ENCODE measurements around the gene RSAD2.
"Not testable (repeated sequence)": the region's sequence is repeated elsewhere in the genome, so short reads cannot be mapped to it uniquely, and the experiment has no call there.

The RSAD2 gene

DNA sequence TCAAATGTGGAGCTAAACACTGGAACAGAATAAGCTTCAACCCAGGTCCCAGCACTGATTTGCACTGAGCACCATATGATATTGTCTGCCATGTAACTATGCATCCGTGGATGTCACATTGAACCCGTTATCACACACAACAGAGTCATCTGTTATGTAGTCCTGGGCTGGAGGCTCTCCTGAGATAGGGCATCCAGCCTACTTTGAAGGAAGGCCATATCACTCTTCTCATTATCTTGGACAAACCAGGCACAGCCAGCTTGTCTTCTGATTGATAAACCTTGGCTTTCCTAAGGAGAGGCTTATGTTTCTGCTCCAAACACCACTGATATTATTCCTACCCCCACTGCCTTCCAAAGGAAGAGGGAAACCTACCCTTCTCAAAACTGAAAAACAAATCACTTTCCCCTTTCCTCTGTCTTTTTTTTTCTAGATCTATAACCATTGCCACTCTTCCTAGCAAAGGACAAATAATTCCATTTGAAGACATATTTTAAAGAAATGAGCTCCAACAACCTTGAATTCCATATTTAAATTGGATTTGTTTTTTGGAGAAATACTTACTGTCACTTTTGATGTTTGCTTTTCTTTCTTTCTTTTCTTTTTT is 16.4 kb downstream of the RSAD2 start:
- DNase-seq (ENCODE audit: low read depth, low spot score), result no peak
- H3K4me3 ChIP-seq (ENCODE audit: low read length), result no peak overlapping the region

DNA sequence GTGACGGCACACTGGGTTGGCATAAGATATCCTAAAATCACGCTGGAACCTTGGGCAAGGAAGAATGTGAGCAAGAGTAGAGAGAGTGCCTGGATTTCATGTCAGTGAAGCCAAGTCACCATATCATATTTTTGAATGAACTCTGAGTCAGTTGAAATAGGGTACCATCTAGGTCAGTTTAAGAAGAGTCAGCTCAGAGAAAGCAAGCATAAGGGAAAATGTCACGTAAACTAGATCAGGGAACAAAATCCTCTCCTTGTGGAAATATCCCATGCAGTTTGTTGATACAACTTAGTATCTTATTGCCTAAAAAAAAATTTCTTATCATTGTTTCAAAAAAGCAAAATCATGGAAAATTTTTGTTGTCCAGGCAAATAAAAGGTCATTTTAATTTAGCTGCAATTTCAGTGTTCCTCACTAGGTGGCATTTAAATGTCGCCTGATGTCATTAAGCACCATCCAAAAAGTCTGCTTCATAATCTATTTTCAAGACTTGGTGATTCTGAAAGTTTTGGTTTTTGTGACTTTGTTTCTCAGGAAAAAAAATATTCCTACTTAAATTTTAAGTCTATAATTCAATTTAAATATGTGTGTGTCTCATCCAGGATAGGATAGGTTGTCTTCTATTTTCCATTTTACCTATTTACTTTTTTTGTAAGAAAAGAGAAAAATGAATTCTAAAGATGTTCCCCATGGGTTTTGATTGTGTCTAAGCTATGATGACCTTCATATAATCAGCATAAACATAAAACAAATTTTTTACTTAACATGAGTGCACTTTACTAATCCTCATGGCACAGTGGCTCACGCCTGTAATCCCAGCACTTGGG is 19.6 kb downstream of the RSAD2 start:
- DNase-seq (ENCODE audit: low read depth, low spot score), result peak; percentile 52
- no peak overlapping the region for H3K4me3 ChIP-seq (ENCODE audit: low read length)

GRCh38 chr2:6902581-6902980 is 25.0 kb downstream of the RSAD2 start:
- H3K4me3 ChIP-seq (ENCODE audit: low read length); DNase-seq (ENCODE audit: low read depth, low spot score): not testable (repeated sequence)

- H3K4me3 ChIP-seq (ENCODE audit: low read length), result no peak overlapping the region
- DNase-seq (ENCODE audit: low read depth, low spot score), result no peak
These were observed 28.1 kb downstream of the RSAD2 start for GRCh38 chr2:6905668-6906067.

GRCh38 chr2:6906165-6906741 is 28.7 kb downstream of the RSAD2 start:
- no peak for DNase-seq (ENCODE audit: low read depth, low spot score)
- H3K4me3 ChIP-seq (ENCODE audit: low read length), result no peak overlapping the region

GRCh38 chr2:6908291-6908690 is 30.7 kb downstream of the RSAD2 start:
- DNase-seq (ENCODE audit: low read depth, low spot score), result no peak
- no peak overlapping the region for H3K4me3 ChIP-seq (ENCODE audit: low read length)

- peak overlapping the region; percentile 21 for H3K4me3 ChIP-seq (ENCODE audit: low read length)
- DNase-seq (ENCODE audit: low read depth, low spot score), result peak; percentile 93
These were observed 32.1 kb downstream of the RSAD2 start for GRCh38 chr2:6909431-6910385.

DNA sequence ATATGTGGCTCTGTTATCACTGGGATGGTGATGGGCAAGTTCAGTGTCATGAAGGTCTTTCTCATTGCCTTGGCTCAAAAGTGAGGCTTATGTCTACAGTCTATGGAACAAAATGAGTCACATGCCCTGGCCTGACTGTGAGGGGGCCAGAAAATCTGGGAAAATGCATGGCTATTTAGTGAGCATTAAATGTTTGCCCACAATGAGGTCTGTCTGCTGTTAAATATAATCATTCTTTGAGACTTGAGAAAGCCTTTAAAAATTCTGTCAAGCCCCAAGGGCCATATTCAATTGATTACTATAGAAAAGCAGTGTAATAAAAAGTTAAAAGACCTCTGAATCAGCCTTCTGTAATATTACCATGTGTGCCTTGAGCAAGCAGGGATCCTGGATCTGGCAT is 34.1 kb downstream of the RSAD2 start:
- H3K4me3 ChIP-seq (ENCODE audit: low read length), result no peak overlapping the region
- DNase-seq (ENCODE audit: low read depth, low spot score), result no peak

GRCh38 chr2:6913415-6914157 is 36.0 kb downstream of the RSAD2 start:
- no peak for DNase-seq (ENCODE audit: low read depth, low spot score)

DNA sequence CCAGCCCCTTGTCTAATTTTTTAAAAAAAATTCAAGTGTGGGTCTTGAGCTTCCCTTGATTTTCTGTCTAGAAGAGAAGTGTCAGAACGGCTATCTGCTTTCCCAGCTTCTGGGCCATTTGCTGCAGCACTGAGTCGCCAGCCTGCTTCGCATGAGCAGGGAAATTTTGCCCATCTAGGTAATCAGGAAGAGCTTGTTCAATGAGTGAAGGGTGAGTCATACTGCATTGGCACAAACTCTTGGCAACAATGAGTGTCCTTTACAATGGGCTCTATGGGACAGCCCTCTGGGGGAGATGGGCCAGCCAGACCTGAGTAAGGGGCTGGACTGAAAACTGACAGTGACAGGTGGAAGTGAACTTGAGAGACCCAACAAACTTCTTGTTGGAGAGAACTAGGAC is 37.3 kb downstream of the RSAD2 start:
- no peak overlapping the region for H3K4me3 ChIP-seq (ENCODE audit: low read length)
- no peak for DNase-seq (ENCODE audit: low read depth, low spot score)

More at GRCh38 chr2:6913415-6914157, 36.0 kb downstream of the RSAD2 start:
- no peak overlapping the region for H3K4me3 ChIP-seq (ENCODE audit: low read length)

DNA sequence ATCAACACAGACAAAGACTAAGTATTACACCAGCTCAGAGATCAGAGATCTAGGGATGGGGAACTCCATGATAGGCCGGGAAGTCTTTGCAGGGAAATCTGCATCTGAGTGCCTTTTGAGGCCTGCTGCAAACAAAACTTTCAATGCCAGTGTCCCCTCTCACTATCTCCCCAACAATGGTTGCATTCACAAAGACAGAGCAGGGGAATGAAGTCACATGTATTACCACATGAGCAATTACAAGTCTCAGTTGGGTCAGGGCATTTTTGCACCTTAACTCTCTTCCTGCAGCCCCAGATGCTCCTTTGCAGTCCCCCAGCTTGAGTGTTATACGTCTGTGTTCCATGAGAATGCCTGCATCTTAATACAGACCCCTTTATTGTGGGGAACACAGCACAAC is 37.8 kb downstream of the RSAD2 start:
- no peak for DNase-seq (ENCODE audit: low read depth, low spot score)
- H3K4me3 ChIP-seq (ENCODE audit: low read length), result no peak overlapping the region

- no peak for DNase-seq (ENCODE audit: low read depth, low spot score)
These were observed 38.6 kb downstream of the RSAD2 start for GRCh38 chr2:6916224-6916623.

DNA sequence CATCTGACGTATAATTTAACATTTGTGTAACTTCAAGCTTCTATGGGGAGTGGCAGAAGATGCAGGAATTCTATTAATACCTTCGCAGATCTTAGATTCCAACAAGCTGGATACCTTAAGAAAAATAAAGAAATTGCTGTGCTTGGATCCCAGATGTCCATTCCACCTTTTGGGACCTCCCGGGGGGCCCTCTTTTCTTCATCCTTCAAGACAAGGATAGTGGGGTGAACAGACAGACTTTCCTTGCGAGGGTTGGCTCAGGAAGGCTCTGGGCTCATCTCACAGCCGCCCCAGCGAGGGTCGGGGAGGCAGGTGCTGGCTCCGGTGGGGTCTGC is 39.1 kb downstream of the RSAD2 start:
- DNase-seq (ENCODE audit: low read depth, low spot score), result no peak
- H3K4me3 ChIP-seq (ENCODE audit: low read length), result peak overlapping the region; percentile 29

More at GRCh38 chr2:6916224-6916623, 38.6 kb downstream of the RSAD2 start:
- H3K4me3 ChIP-seq (ENCODE audit: low read length), result no peak overlapping the region

GRCh38 chr2:6917071-6917760 is 39.6 kb downstream of the RSAD2 start, which contains the start of gene RNF144A:
TSS of gene RNF144A (plus strand) at chr2:6917412. CDS start at chr2:6996927, 79,515 bp downstream.
- H3K4me3 ChIP-seq (ENCODE audit: low read length), result peak within 1 kb of the TSS; percentile 65
- DNase-seq (ENCODE audit: low read depth, low spot score), result no peak

- DNase-seq (ENCODE audit: low read depth, low spot score), result no peak
- H3K4me3 ChIP-seq (ENCODE audit: low read length), result peak overlapping the region; percentile 65
These were observed 40.3 kb downstream of the RSAD2 start for GRCh38 chr2:6917761-6918421.

- H3K4me3 ChIP-seq (ENCODE audit: low read length), result no peak overlapping the region
- DNase-seq (ENCODE audit: low read depth, low spot score), result no peak
These were observed 42.5 kb downstream of the RSAD2 start for GRCh38 chr2:6919901-6920742.

- H3K4me3 ChIP-seq (ENCODE audit: low read length), result no peak overlapping the region
- DNase-seq (ENCODE audit: low read depth, low spot score), result no peak
These were observed 43.1 kb downstream of the RSAD2 start for GRCh38 chr2:6920743-6921064.

All from Jurkat, Clone E6-1 (cell line).